ENCODE measurements around the gene LRRC4C. TPM values are rescaled to one million over a fixed set of nuclear protein-coding genes. Genes with fewer than 3 reads are reported as not detected.

LRRC4C gene
- total RNA-seq, 1 donor from 2014 or later: not detected

DNA sequence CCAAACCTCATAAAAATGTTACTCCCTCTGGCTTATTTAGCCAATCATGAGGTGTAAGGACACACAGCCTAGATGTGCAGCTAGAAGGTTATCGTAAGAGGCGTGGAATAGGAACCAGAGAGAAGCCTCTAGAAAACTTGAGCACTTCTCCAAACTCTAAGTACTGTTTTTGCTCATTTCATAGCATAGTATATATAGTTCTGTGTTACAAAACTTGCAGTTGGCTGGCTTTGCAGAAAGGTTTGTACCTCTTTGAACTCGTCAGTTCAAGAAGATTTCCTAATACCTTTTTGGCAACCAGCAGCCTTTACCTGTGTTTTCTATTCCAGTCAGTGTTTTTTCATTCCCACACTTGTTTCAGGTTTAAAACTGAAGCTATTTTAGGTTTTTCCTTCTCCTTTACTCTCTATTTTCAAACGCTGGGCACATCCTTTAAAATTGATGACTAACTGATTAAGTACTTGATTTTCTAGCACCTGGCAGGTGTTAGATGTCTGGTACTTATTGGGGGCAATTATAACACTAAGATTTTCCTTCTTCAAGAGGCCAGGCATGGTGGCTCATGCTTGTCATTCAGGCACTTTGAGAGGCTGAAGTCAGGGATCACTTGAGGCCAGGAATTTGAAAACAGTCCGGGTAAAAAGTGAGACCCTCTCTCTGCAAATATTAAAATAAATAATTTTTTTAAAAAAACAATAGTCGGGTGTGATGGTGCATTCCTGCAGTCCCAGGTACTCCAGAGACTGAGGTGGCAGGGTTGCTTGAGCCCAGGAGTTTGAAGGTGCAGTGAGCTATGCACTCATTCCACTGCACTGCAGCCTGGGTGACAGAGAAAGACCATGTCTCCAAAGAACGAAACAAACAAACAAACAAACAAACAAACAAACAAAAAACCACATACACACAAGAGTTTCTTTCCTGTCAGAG lies 125.2 kb downstream of the LRRC4C start:
- DNase-seq (ENCODE audit: extremely low read depth, low read depth, low spot score): no peak

DNA sequence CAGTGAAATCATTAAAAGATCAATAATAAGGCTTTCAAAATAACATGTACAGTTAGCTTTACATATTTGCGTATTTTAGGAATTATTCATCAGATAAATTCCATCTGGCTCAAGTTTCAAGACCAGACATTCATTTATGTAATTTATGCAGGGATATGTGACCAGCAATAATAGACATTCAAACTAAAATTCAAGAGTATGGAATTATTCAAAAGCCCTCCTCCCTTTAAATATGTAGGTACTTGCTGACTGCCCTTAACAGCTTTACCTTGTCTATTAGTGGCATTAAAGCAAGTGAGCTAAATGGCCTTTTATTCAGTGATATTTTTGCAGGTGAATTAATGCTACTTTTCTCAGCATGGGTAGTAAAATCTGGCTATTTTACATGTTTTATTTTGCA lies 126.1 kb downstream of the LRRC4C start:
- DNase-seq (ENCODE audit: extremely low read depth, low read depth, low spot score): no peak

GRCh38 chr11:41328324-41328723 lies 131.1 kb downstream of the LRRC4C start:
- no peak for DNase-seq (ENCODE audit: extremely low read depth, low read depth, low spot score)

DNA sequence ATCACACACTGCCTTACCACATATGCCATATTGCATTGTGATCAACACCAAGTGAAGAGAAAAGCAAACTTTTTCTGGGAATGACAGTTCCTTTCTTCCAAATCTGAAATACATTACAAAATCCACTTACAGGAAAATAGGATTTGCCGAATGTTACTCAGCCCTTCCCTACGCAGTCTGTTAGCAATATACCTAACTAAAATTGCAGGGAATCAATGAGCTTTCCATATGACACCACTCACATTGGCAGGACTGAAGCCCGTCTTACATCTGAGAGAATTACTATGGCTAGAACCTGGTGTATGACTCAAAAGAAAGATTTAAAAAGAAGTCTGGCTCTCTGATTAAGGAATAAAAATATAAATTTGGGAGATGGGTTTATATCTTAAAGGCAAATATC lies 136.0 kb downstream of the LRRC4C start:
- no peak for DNase-seq (ENCODE audit: extremely low read depth, low read depth, low spot score)

DNA sequence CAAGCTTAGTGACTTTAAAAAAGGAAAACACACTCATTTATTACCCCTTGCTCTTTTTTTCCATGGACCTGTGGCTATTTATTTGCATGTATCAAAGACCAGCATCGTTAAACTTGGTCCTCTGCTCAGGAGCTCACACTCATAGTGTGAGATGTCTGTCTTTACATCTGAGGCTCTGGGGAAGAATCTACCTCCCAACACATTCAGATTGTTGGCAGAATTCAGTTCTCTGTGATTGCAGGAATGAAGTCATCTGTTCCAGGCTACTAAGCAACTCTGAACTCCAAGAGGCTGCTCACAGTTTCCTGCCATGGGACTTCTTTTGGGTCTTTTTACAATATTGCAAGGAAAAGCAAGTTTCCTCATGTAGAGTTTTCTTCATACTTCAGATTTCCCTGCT lies 138.8 kb downstream of the LRRC4C start:
- DNase-seq (ENCODE audit: extremely low read depth, low read depth, low spot score): no peak

GRCh38 chr11:41320238-41320637 lies 139.2 kb downstream of the LRRC4C start:
- DNase-seq (ENCODE audit: extremely low read depth, low read depth, low spot score): no peak

DNA sequence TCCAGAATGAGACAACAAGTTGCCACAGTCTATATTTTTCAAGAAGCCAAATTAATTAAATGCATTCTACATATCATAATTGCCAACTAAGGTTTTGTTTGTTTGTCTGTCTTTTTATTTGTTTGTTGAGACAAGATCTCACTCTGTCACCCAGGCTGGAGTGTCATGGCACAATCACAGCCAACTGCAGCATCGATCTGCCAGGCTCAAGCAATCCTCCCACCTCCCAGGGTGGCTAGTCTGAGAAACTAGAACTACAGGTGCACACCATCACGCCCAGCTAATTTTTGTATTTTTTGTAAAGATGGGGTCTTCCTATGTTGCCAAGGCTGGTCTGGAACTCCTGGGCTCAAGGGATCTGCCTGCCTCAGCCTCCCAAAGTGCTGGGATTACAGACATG lies 140.0 kb downstream of the LRRC4C start:
- DNase-seq (ENCODE audit: extremely low read depth, low read depth, low spot score): no peak

- DNase-seq (ENCODE audit: extremely low read depth, low read depth, low spot score): no peak
These were observed 142.7 kb downstream of the LRRC4C start for GRCh38 chr11:41316751-41317150.

DNA sequence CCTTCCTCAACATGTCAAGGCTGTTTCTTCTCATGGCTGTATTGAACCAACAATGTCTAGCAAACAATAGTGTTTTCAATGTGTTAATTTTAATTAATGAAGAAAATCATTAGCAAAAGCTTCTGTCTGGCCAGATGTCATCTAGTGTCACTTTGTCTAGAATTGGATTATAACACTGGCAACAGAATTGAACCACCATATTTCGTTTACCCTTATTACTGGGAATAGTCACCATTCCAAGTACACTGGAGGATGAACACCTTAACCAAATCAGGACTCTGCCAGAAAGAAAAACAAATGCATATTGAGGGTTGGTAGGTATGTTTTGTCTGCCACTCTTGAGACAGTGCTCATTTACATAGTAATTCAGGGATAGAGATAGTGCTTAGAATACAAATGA lies 146.2 kb downstream of the LRRC4C start:
- DNase-seq (ENCODE audit: extremely low read depth, low read depth, low spot score): no peak

DNA sequence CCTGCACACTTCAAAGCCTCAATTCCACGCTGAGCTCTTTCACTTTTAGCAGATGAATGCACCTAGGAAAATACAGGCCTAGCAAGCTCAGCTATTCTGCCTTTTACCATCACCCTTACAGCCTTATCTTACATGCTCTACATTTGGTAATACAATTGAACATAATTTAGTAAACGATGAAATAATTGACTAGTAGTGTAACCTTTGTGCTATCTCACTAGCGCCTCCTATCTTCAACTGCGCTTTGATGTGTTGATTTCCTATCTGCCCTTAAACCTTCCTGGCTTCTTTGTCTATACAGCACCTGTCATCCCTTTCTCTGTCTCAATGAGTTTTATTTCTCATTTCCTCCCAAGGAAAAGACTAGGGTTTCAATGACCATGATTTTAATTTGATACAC lies 149.7 kb downstream of the LRRC4C start:
- DNase-seq (ENCODE audit: extremely low read depth, low read depth, low spot score): no peak

DNA sequence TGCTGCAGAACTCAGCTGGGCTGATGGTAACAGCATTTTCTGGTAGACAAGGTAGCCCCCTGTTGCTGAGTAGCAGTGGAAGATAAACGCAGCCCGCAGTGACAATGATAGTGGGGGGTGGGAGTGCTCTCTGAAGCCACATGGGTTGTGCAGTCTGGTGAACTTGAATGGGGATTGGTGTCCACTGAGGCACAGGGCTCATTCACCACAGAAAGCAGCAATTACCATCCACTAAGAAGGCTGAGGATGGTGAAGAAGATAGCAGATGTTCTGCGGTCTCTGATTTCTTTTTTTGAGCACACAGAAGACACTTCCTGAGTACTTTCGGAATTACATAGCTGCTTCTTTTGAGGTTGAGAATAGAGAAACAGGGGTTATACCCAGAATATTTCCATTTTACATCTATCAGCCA lies 150.3 kb downstream of the LRRC4C start:
- DNase-seq (ENCODE audit: extremely low read depth, low read depth, low spot score): no peak

DNA sequence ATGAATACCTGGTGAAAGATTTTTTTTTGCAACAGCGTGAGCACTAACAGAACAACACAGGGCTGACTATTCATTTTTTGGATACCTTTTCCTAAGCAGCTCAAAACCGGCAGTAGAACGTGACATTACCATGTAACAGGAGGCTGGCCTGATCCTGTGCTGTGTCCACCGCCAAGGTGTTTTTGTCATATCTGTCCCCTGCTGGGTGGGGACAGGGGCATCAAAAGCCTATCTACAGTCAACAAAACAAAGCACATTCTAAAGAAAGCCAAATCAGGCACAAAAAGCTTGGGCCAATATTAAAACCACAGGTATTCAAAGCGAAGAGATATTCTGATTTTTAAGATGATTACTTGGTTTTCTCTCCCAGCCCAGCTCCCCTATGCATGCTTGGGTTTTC lies 151.2 kb downstream of the LRRC4C start:
- DNase-seq (ENCODE audit: extremely low read depth, low read depth, low spot score): no peak

DNA sequence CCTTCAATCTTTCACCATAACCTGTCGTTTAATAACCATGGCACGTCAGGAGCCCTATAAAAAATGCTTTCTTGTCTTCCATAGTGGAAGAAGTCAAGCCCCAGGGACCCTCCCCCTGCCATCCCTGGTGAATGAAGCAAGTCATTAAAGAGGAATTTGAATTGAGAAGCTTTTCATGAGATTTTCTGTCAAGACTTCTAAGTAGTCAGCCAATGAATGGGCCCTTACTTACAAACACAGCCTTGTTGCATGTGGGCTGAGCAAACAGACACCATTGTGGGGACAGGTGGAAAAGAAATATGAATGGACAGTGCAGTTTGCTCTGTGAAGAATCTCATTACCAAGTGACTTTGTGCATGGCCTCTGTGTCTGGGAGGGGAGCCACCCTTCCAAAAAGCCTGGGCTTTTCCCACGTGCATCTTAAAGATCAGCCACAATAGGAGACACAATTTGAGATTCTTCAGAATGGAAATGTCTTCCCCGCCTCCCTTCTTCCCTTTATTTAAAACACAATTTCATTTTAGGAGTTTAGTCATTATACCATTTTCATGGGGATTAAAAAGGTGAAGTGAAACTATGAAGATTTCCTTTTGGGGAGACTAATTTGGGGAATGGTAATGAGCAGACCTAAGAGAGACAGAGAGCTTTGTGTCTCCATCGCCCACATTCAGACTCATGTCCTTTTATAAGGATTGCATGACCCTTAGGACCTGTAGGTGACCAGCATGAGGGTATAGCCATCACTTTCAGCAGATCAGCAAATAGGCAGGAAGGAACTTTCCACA lies 152.0 kb downstream of the LRRC4C start:
- DNase-seq (ENCODE audit: extremely low read depth, low read depth, low spot score): no peak

- DNase-seq (ENCODE audit: extremely low read depth, low read depth, low spot score): no peak
These were observed 153.0 kb downstream of the LRRC4C start for GRCh38 chr11:41306431-41306830.

- DNase-seq (ENCODE audit: extremely low read depth, low read depth, low spot score): no peak
These were observed 158.4 kb downstream of the LRRC4C start for GRCh38 chr11:41301023-41301422.

DNA sequence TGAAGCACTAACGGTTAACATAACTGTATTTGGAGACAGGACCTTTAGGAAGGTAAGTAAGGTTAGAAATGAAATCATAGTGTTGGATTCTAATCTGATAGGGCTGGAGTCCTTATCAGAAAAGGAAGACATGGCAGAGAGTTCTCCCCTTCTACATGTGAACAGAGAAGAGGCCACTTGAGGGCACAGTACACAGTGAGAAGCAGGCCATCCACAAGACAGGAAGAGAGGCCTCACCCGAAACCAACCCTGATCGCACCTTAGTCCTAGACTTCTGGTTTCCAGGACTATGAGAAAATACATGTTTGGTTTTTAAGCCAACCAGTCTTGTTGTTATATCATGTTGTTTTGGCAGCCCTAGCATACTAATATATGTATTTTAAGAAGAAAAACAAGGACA lies 170.0 kb downstream of the LRRC4C start:
- no peak for DNase-seq (ENCODE audit: extremely low read depth, low read depth, low spot score)

GRCh38 chr11:41286751-41287150 lies 172.7 kb downstream of the LRRC4C start:
- no peak for DNase-seq (ENCODE audit: extremely low read depth, low read depth, low spot score)

GRCh38 chr11:41284354-41284753 lies 175.1 kb downstream of the LRRC4C start:
- no peak for DNase-seq (ENCODE audit: extremely low read depth, low read depth, low spot score)

GRCh38 chr11:41283191-41283930 lies 176.1 kb downstream of the LRRC4C start:
- no peak for DNase-seq (ENCODE audit: extremely low read depth, low read depth, low spot score)

- no peak for DNase-seq (ENCODE audit: extremely low read depth, low read depth, low spot score)
These were observed 177.1 kb downstream of the LRRC4C start for GRCh38 chr11:41282395-41282794.

GRCh38 chr11:41281131-41281742 lies 178.2 kb downstream of the LRRC4C start:
- DNase-seq (ENCODE audit: extremely low read depth, low read depth, low spot score): no peak

Measured in glomerular endothelial cell (primary cell).